Measurements from ENCODE around the gene KAZN.

The KAZN gene

GRCh38 chr1:14853518-14853917 lies 255.0 kb downstream of the KAZN start:
- TF ChIP-seq GATA3 (IDR thresholded peaks at IDR 0.05; ENCODE audit: low read depth, low read length) (no peak), GATA2 (IDR thresholded peaks at IDR 0.05; ENCODE audit: low read depth, low read length) (no peak)

- no peak for TF ChIP-seq GATA3 (IDR thresholded peaks at IDR 0.05; ENCODE audit: low read depth, low read length)
- no peak for TF ChIP-seq GATA2 (IDR thresholded peaks at IDR 0.05; ENCODE audit: low read depth, low read length)
Observed at GRCh38 chr1:14855268-14855667, 256.8 kb downstream of the KAZN start.

DNA sequence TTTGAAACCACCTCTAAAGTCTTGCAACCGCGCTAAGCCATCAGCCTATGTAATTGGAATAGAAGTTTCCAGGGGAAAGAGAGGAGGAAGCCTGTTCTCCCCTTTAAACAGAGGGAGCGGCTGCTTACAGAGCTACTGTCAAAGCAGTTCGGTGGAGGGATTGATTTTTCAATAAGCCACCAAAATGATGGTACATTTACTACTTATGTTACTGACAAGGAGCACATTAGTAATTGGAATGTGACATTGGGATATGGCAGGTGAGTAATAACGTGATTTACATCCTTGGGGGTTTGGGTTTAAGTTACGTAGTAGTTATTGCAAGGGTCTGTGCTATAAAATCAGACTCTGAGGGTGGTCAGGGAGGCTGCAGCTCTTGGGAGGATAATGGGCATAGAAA lies 257.3 kb downstream of the KAZN start:
- TF ChIP-seq GATA2 (IDR thresholded peaks at IDR 0.05; ENCODE audit: low read depth, low read length) (no peak), GATA3 (IDR thresholded peaks at IDR 0.05; ENCODE audit: low read depth, low read length) (no peak)

DNA sequence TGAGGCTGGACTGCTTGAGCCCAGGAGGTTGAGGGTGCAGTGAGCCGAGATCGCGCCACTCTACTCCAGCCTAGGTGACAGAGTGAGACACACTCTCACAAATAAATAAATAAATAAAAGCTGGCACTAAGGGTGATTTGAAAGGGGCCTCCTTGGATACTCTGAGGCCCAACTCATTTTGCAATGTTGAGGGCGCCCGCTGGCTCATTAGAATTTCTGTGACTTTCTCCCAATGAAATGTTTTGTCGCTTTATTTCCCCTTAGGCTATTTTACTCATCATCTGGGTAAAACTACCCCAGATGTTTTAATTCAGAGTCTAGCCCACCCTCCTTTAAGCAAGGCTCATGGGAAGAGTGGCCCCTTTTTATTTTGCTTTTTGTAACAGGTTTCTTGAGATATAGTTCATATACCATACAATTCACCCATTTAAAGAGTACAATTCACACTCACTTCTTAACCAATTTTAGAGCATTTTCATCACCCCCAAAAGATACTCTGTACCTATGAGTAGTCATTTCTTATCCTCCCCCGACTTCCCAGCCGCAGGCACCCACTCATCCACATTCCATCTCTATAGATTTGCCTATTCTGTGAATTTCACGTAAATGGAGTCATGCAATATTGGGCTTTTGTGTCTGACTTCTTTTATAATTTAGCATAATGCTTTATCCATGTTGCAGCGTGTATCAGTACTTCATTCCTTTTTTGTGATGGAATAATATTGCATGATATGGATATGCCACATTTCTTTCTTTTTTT lies 259.1 kb downstream of the KAZN start:
- TF ChIP-seq GATA2 (IDR thresholded peaks at IDR 0.05; ENCODE audit: low read depth, low read length) = no peak
- TF ChIP-seq GATA3 (IDR thresholded peaks at IDR 0.05; ENCODE audit: low read depth, low read length) = no peak

DNA sequence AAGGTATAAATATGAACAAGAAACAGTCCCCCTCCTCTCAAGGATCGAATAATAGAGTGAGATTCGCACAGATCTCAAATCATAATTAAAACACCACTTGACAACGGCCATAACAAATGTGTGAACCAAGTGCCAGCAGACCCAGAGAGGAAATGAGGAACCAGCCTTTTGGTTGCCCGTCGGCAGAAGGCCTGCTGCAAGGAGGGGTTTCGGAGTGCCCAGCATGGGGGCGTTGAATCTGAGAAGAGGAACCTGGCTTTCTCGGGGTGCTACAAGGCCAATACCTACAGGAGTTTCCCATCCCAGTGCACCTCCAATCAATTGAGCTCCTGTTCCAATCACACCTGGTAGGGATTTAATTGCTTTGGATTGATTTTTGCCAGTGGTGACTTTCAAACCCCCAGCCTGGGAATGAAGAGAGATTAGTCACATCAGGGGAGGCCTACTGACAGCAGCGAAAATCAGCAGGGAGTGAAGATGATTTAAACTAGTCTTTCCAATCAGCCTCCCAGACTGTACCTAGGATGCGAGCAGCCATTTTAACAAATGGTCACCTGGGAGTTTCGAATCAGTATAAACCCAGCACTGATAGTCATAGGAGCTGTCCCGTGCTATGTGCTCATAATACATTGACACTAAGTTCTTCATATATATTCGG lies 263.8 kb downstream of the KAZN start:
- no peak for TF ChIP-seq GATA2 (IDR thresholded peaks at IDR 0.05; ENCODE audit: low read depth, low read length)
- no peak for TF ChIP-seq GATA3 (IDR thresholded peaks at IDR 0.05; ENCODE audit: low read depth, low read length)

GRCh38 chr1:14865106-14865505 lies 266.6 kb downstream of the KAZN start:
- no peak for TF ChIP-seq GATA2 (IDR thresholded peaks at IDR 0.05; ENCODE audit: low read depth, low read length)
- no peak for TF ChIP-seq GATA3 (IDR thresholded peaks at IDR 0.05; ENCODE audit: low read depth, low read length)

- TF ChIP-seq GATA3 (IDR thresholded peaks at IDR 0.05; ENCODE audit: low read depth, low read length) (no peak), GATA2 (IDR thresholded peaks at IDR 0.05; ENCODE audit: low read depth, low read length) (no peak)
Observed at GRCh38 chr1:14866911-14867612, 268.6 kb downstream of the KAZN start.

GRCh38 chr1:14869187-14869586 lies 270.7 kb downstream of the KAZN start:
- no peak for TF ChIP-seq GATA2 (IDR thresholded peaks at IDR 0.05; ENCODE audit: low read depth, low read length)
- TF ChIP-seq GATA3 (IDR thresholded peaks at IDR 0.05; ENCODE audit: low read depth, low read length) = no peak

GRCh38 chr1:14871218-14871970 lies 272.9 kb downstream of the KAZN start:
- no peak for TF ChIP-seq GATA2 (IDR thresholded peaks at IDR 0.05; ENCODE audit: low read depth, low read length)
- TF ChIP-seq GATA3 (IDR thresholded peaks at IDR 0.05; ENCODE audit: low read depth, low read length) = no peak

GRCh38 chr1:14872762-14873161 lies 274.3 kb downstream of the KAZN start:
- TF ChIP-seq GATA3 (IDR thresholded peaks at IDR 0.05; ENCODE audit: low read depth, low read length) (no peak), GATA2 (IDR thresholded peaks at IDR 0.05; ENCODE audit: low read depth, low read length) (no peak)

- TF ChIP-seq GATA3 (IDR thresholded peaks at IDR 0.05; ENCODE audit: low read depth, low read length) (no peak), GATA2 (IDR thresholded peaks at IDR 0.05; ENCODE audit: low read depth, low read length) (no peak)
Observed at GRCh38 chr1:14873677-14874076, 275.2 kb downstream of the KAZN start.

DNA sequence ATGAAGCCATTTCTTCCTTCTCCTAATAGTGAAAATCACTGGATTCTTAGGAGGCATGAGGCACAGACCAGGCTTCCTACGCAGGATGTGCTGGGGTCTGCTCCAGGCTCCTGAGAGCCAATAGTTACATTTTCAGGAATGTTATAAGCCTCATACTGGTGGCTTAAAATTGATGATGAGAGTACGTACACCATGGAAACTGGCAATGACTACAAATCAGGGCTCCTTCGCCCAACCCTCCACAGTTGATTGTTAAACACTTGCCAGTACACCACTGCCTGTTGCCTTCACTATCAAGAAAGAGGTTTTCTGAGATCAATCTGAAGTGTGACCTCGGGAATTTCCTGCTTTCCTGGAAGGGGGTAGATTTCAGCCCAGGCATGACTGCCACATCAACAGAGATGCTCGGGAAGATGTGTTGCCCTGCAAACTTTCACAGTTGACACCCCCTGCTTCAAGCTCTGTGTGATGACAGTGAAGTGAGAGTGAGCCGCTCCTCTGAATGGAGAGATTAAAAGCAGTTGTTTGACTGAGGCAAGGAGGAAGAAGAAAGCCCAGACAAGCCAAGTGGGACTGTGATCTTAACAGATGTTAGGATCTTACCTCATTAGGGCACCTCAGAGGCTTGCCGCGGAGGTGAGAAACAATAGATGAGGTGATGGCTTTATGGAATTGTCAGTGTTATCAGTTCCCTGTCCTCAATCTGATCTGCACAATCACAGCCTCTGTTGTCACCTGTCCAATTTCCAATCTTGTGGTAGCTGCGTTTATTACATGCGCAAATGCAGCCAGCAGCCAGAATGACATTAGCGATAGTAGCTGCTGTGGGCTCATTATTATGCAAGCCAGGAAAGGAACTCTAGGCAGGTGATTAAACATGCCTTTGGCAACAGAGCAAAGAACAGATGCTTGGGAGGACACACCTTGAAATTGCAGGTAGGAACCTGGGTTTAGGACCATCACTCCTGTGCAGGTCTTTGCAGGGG lies 277.3 kb downstream of the KAZN start:
- TF ChIP-seq GATA2 (IDR thresholded peaks at IDR 0.05; ENCODE audit: low read depth, low read length) = no peak
- no peak for TF ChIP-seq GATA3 (IDR thresholded peaks at IDR 0.05; ENCODE audit: low read depth, low read length)

DNA sequence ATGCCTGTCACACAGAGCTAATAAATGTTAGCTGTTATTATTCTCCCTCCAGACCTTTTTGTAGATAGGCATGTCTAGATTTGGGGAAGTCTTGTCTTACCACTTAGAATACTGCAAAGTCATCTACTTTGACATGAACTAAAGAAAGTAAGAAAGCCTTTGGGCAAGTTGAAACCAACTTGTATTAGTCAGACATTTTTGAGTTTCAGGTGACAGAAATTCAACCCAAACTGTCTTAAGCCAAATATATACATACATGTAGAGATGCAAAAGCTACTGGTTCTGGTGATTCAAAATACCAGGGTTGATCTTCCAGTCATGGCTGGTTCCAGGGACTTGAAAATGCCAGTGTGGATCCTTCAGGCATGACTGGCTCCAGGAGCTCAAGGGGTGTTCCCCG lies 278.3 kb downstream of the KAZN start:
- TF ChIP-seq GATA3 (IDR thresholded peaks at IDR 0.05; ENCODE audit: low read depth, low read length) (no peak), GATA2 (IDR thresholded peaks at IDR 0.05; ENCODE audit: low read depth, low read length) (no peak)

Measured in SH-SY5Y (cell line).